OCI-LY3 (cell line): ENCODE data around the gene SOAT1.

Experiments used
- H2AFZ ChIP-seq: fragments of 200-600, 300-600 bp; shearing (Covaris generic); 2 replicates; pipeline ENCODE4 v1.6.0; 2014; ENCODE audit warnings: antibody characterized with exemption, low read depth, low read length
- H3K27ac ChIP-seq: fragments of 200-600, 300-600 bp; sonication (generic); 2 replicates; pipeline ENCODE4 v1.5.1; 2014; ENCODE audit warnings: mild to moderate bottlenecking, low read length, moderate library complexity, mixed read lengths
- H3K27me3 ChIP-seq: fragments of 200-600, 300-600 bp; sonication (generic); 2 replicates; pipeline ENCODE4 v1.6.1; 2014; ENCODE audit warnings: low read depth, low read length, mixed read lengths
- H3K36me3 ChIP-seq: fragments of 200-600, 300-600 bp; sonication (generic); replicated peaks from 2 replicates; pipeline ENCODE3; 2014; ENCODE audit warnings: low read depth, low read length, mixed read lengths
- H3K4me1 ChIP-seq: fragments of 300-600, 200-600 bp; sonication (generic); 2 replicates; pipeline ENCODE4 v1.6.1; 2014; ENCODE audit warnings: low read length, mixed read lengths
- H3K4me2 ChIP-seq: fragments of 200-600, 300-600 bp; sonication (generic); 2 replicates; pipeline ENCODE4 v1.6.1; 2014; ENCODE audit warnings: low read length, mixed read lengths
- H3K4me3 ChIP-seq: fragments of 300-600, 200-600 bp; sonication (generic); 2 replicates; pipeline ENCODE4 v1.5.1; 2014; ENCODE audit warnings: antibody characterized with exemption, mild to moderate bottlenecking, low read length, moderate library complexity
- H3K79me2 ChIP-seq: fragments of 300-600, 200-600 bp; shearing (Covaris generic); 2 replicates; pipeline ENCODE4 v1.6.1; 2014; ENCODE audit warnings: mild to moderate bottlenecking, low read length, mixed read lengths
- H3K9ac ChIP-seq: fragments of 300-600, 200-600 bp; shearing (Covaris generic); 2 replicates; pipeline ENCODE4 v1.6.0; 2014; ENCODE audit warnings: mild to moderate bottlenecking, low read length, moderate library complexity
- H3K9me3 ChIP-seq: fragments of 200-600, 300-600 bp; shearing (Covaris generic); 2 replicates; pipeline ENCODE4 v1.6.1; 2014; ENCODE audit warnings: low read length, mixed read lengths; ENCODE audit not compliant: insufficient read depth
- H4K20me1 ChIP-seq: fragments of 200-600, 300-600 bp; sonication (generic); 2 replicates; pipeline ENCODE4 v1.6.1; 2016; ENCODE audit warnings: low read length, mixed read lengths; ENCODE audit not compliant: insufficient read depth
- EZH2phosphoT487 ChIP-seq: fragments of 200-600 bp; shearing (Covaris generic); IDR thresholded peaks from 2 replicates; pipeline ENCODE4 v1.6.1; 2018; ENCODE audit warnings: antibody characterized with exemption, mixed run types, low read depth
- TF ChIP-seq, protein P1 (sequence below): fragments of 200-600, 300-600 bp; sonication (generic); IDR thresholded peaks from 2 replicates; pipeline ENCODE4 v1.5.1; 2014; ENCODE audit warnings: antibody characterized with exemption, low read length, low read depth

Gene SOAT1

DNA sequence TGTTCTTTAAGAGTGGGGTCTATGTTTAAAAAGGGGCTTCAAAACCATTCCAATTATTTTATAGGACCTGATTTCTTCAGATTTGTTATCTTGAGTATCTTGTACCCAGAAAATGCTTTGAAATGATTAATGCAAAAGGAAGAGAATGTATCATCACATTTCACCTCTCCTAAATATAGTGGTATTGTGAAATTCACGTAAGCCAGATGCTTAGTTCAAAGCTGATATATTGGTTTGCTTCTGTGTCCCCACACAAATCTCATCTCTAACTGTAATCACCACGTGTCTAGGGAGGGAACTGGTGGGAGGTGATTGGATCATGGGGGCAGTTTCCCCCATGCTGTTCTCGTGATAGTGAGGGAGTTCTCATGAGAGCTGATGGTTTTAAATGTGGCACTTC, 8.5 kb downstream of the SOAT1 start:
- peaks cover 9% of the 10 kb centered on the region; the same call in 1 of the 2 replicates for H3K79me2 ChIP-seq
- H2AFZ ChIP-seq = no peak overlapping the region
- H4K20me1 ChIP-seq = no peaks in the 10 kb centered on the region
- peaks cover 10% of the 10 kb centered on the region for H3K4me1 ChIP-seq
- no peak for TF ChIP-seq EZH2phosphoT487
- TF ChIP-seq, protein P1, sequence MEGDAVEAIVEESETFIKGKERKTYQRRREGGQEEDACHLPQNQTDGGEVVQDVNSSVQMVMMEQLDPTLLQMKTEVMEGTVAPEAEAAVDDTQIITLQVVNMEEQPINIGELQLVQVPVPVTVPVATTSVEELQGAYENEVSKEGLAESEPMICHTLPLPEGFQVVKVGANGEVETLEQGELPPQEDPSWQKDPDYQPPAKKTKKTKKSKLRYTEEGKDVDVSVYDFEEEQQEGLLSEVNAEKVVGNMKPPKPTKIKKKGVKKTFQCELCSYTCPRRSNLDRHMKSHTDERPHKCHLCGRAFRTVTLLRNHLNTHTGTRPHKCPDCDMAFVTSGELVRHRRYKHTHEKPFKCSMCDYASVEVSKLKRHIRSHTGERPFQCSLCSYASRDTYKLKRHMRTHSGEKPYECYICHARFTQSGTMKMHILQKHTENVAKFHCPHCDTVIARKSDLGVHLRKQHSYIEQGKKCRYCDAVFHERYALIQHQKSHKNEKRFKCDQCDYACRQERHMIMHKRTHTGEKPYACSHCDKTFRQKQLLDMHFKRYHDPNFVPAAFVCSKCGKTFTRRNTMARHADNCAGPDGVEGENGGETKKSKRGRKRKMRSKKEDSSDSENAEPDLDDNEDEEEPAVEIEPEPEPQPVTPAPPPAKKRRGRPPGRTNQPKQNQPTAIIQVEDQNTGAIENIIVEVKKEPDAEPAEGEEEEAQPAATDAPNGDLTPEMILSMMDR = no peak
- no peaks in the 10 kb centered on the region for H3K27me3 ChIP-seq
- H3K4me2 ChIP-seq = no peak overlapping the region
- no peak overlapping the region for H3K9ac ChIP-seq
- no peaks in the 10 kb centered on the region for H3K9me3 ChIP-seq
- H3K4me3 ChIP-seq = no peak overlapping the region
- H3K36me3 ChIP-seq = peaks cover 15% of the 10 kb centered on the region
- H3K27ac ChIP-seq = no peak overlapping the region

DNA sequence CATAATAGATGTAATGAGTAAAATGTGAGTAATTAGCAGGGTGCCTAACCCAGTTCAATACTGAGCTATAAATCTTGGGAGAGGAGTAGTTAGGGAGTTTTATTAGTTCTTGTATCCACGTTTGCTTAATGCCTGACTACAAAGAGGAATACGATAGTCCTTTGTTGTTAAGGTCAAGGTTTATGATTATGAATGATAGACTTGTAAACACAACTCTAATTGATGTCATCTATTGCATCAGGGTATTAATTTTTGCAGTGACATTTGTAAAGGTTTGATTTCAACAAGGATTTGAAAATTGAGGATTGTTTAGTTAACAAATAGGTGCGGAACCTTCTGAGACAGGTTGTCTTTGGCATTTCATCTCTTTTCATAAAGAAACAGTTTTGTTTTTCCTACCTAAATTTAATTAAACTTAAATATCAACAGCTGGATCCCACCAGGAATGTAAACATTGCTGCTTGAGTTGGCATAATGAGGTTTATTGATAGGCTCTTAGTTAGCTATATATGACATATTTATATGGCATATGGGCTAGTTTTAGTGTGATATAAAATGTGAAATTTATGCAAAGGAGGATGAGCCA, 9.7 kb downstream of the SOAT1 start:
- Histone ChIP-seq H3K27ac (no peak overlapping the region), H3K4me3 (no peak overlapping the region), H3K27me3 (no peaks in the 10 kb centered on the region), H2AFZ (no peak overlapping the region), H3K4me1 (peaks cover 7% of the 10 kb centered on the region), H4K20me1 (no peaks in the 10 kb centered on the region), H3K79me2 (peaks cover 7% of the 10 kb centered on the region; the same call in 1 of the 2 replicates), H3K4me2 (no peak overlapping the region), H3K9ac (no peak overlapping the region), H3K36me3 (peaks cover 19% of the 10 kb centered on the region), H3K9me3 (no peaks in the 10 kb centered on the region)
- TF ChIP-seq, protein P1 = no peak
- TF ChIP-seq EZH2phosphoT487 = no peak

DNA sequence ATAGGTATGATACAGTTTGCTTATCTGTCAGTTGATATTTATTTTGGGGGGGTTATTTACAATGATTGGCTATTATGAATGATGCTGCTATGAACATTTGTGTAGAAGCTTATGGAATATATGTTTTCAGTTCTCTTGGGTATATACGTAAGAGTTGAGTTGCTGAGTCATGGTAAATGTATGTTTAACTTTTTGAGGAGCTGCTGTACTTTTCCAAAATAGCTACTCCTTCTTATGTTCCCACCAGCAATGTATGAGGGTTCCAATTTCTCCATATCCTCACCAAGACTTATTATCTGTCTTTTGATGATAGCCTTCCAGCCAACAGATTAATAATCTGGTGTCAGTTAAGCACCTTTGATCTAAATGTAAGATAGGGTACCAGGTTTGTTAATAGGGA, 11.9 kb downstream of the SOAT1 start:
- H3K27me3 ChIP-seq = no peaks in the 10 kb centered on the region
- H3K36me3 ChIP-seq = peaks cover 19% of the 10 kb centered on the region
- H3K9ac ChIP-seq = no peak overlapping the region
- H3K27ac ChIP-seq = no peak overlapping the region
- no peaks in the 10 kb centered on the region for H3K79me2 ChIP-seq
- no peak overlapping the region for H2AFZ ChIP-seq
- no peaks in the 10 kb centered on the region for H3K4me1 ChIP-seq
- H4K20me1 ChIP-seq = no peaks in the 10 kb centered on the region
- H3K4me3 ChIP-seq = no peak overlapping the region
- TF ChIP-seq EZH2phosphoT487 = no peak
- TF ChIP-seq, protein P1 = no peak
- H3K9me3 ChIP-seq = no peaks in the 10 kb centered on the region
- no peak overlapping the region for H3K4me2 ChIP-seq

DNA sequence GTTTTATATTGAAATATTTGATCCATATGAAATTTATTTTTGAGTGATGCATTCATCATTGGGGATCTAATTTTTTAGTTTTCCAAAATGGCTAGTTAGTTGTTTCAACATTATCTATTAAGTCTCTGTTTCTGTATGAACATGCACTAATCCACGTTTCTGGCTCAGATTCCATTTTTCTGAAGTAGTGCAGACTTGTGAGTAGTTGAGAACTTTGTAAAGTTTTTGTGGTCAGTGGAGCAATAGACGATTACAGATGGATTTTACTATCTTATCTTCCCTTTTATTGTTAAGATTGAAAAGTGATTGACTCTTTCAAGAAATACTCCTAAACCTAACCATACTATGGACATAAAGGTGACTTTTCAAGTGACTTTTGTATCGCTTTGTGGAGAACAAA, 16.7 kb downstream of the SOAT1 start:
- H4K20me1 ChIP-seq = no peaks in the 10 kb centered on the region
- no peaks in the 10 kb centered on the region for H3K27me3 ChIP-seq
- H3K79me2 ChIP-seq = no peaks in the 10 kb centered on the region
- H3K27ac ChIP-seq = no peak overlapping the region
- no peak overlapping the region for H3K9ac ChIP-seq
- H2AFZ ChIP-seq = no peak overlapping the region
- no peaks in the 10 kb centered on the region for H3K9me3 ChIP-seq
- no peak overlapping the region for H3K4me3 ChIP-seq
- no peak overlapping the region for H3K4me2 ChIP-seq
- no peaks in the 10 kb centered on the region for H3K4me1 ChIP-seq
- TF ChIP-seq, protein P1 = no peak
- TF ChIP-seq EZH2phosphoT487 = no peak
- H3K36me3 ChIP-seq = peaks cover 7% of the 10 kb centered on the region
